H9 (cell line): ENCODE measurements around the gene SLC23A2. TPM values are rescaled to one million over a fixed set of nuclear protein-coding genes. Genes with fewer than 3 reads are reported as not detected.

Experiments used
- DNase-seq: peaks from one replicate; pipeline ENCODE4 v3.0.0-alpha.2; 2017
- H2AFZ ChIP-seq: one replicate; pipeline ENCODE4 v1.6.1; 2013; ENCODE audit warnings: mild to moderate bottlenecking, low read length, control low read depth, moderate library complexity
- H2AK5ac ChIP-seq: 2 replicates; pipeline ENCODE4 v1.6.1; 2013; ENCODE audit warnings: low read length, control low read depth, mixed read lengths; ENCODE audit not compliant: insufficient read length
- H2BK120ac ChIP-seq: one replicate; pipeline ENCODE4 v1.6.1; 2013; ENCODE audit warnings: low read depth, mild to moderate bottlenecking, low read length, control low read depth, inconsistent platforms; ENCODE audit not compliant: poor library complexity, severe bottlenecking
- H2BK12ac ChIP-seq: 2 replicates; pipeline ENCODE4 v1.6.1; 2013; ENCODE audit warnings: low read length, control low read depth, mixed read lengths, low read depth; ENCODE audit not compliant: insufficient read length
- H2BK15ac ChIP-seq: 2 replicates; pipeline ENCODE4 v1.6.1; 2013; ENCODE audit warnings: low read depth, low read length, control low read depth
- H2BK20ac ChIP-seq: one replicate; pipeline ENCODE4 v1.6.1; 2013; ENCODE audit warnings: low read depth, mild to moderate bottlenecking, low read length, control low read depth, inconsistent platforms; ENCODE audit not compliant: poor library complexity, severe bottlenecking
- H2BK5ac ChIP-seq: 2 replicates; pipeline ENCODE4 v1.6.1; 2013; ENCODE audit warnings: low read length, control low read depth, mixed read lengths; ENCODE audit not compliant: insufficient read length
- H3K14ac ChIP-seq: 2 replicates; pipeline ENCODE4 v1.6.1; 2013; ENCODE audit warnings: low read length, control low read depth; ENCODE audit not compliant: insufficient read depth
- H3K18ac ChIP-seq: 2 replicates; pipeline ENCODE4 v1.6.1; 2013; ENCODE audit warnings: low read depth, mild to moderate bottlenecking, mixed read lengths, low read length, control low read depth; ENCODE audit not compliant: insufficient read length
- H3K23ac ChIP-seq: 2 replicates; pipeline ENCODE4 v1.6.1; 2013; ENCODE audit warnings: low read length, control low read depth, mixed read lengths, low read depth; ENCODE audit not compliant: insufficient read length
- H3K23me2 ChIP-seq: 2 replicates; pipeline ENCODE4 v1.6.1; 2013; ENCODE audit warnings: low read depth, mild to moderate bottlenecking, mixed read lengths, low read length, control low read depth; ENCODE audit not compliant: insufficient read length, poor library complexity, severe bottlenecking
- H3K27ac ChIP-seq: 2 replicates; pipeline ENCODE4 v1.5.1; 2013; ENCODE audit warnings: low read length, control low read depth, mixed read lengths, low read depth; ENCODE audit not compliant: insufficient read length
- H3K27me3 ChIP-seq: 2 replicates; pipeline ENCODE4 v1.6.1; 2013; ENCODE audit warnings: low read length, control low read depth, inconsistent platforms; ENCODE audit not compliant: insufficient read depth
- H3K4ac ChIP-seq: 2 replicates; pipeline ENCODE4 v1.6.1; 2013; ENCODE audit warnings: low read depth, mild to moderate bottlenecking, control low read depth, inconsistent platforms, low read length, moderate library complexity
- H3K4me1 ChIP-seq: 2 replicates; pipeline ENCODE4 v1.6.1; 2013; ENCODE audit warnings: low read length, control low read depth, inconsistent platforms; ENCODE audit not compliant: insufficient read depth
- H3K4me2 ChIP-seq: 2 replicates; pipeline ENCODE4 v1.6.1; 2013; ENCODE audit warnings: low read length, control low read depth, mixed read lengths; ENCODE audit not compliant: insufficient read length, insufficient read depth
- H3K56ac ChIP-seq: 2 replicates; pipeline ENCODE4 v1.6.1; 2013; ENCODE audit warnings: low read depth, mild to moderate bottlenecking, mixed read lengths, low read length, control low read depth; ENCODE audit not compliant: insufficient read length
- H3K79me1 ChIP-seq: 2 replicates; pipeline ENCODE4 v1.6.1; 2013; ENCODE audit warnings: low read depth, mild to moderate bottlenecking, moderate library complexity, low read length, control low read depth, inconsistent platforms; ENCODE audit not compliant: insufficient read depth, poor library complexity, severe bottlenecking
- H3K79me2 ChIP-seq: 2 replicates; pipeline ENCODE4 v1.6.1; 2013; ENCODE audit warnings: low read length, control low read depth, inconsistent platforms; ENCODE audit not compliant: insufficient read depth
- H3K9ac ChIP-seq: 2 replicates; pipeline ENCODE4 v1.6.1; 2013; ENCODE audit warnings: low read length, control low read depth, mixed read lengths; ENCODE audit not compliant: insufficient read length; ENCODE audit errors: extremely low read depth
- H3K9me3 ChIP-seq: one replicate; pipeline ENCODE4 v1.6.1; 2013; ENCODE audit warnings: low read depth, low read length, inconsistent platforms; ENCODE audit not compliant: control insufficient read depth
- H3T11ph ChIP-seq: one replicate; pipeline ENCODE4 v1.6.1; 2013; ENCODE audit warnings: mild to moderate bottlenecking, low read length, control low read depth, inconsistent platforms
- H4K20me1 ChIP-seq: one replicate; pipeline ENCODE4 v1.6.1; 2013; ENCODE audit not compliant: control insufficient read depth, insufficient read length, insufficient read depth
- H4K5ac ChIP-seq: 2 replicates; pipeline ENCODE4 v1.6.1; 2013; ENCODE audit warnings: low read depth, mild to moderate bottlenecking, mixed read lengths, low read length, control low read depth; ENCODE audit not compliant: insufficient read length
- H4K8ac ChIP-seq: replicated peaks from 2 replicates; pipeline ENCODE4 v1.6.1; 2013; ENCODE audit warnings: low read length, control low read depth, mixed read lengths, low read depth; ENCODE audit not compliant: insufficient read length
- H4K91ac ChIP-seq: 2 replicates; pipeline ENCODE4 v1.6.1; 2013; ENCODE audit warnings: low read depth, mild to moderate bottlenecking, moderate library complexity, mixed read lengths, low read length, control low read depth; ENCODE audit not compliant: insufficient read length
- H3K27ac Mint-ChIP-seq, 3 experiments: 2 replicates in 2 of 3; 3 replicates in 1 of 3; pipeline ENCODE4 v1.8.0; 2020 to 2021; ENCODE audit warnings: mixed read lengths in 3 of 3, mild to moderate bottlenecking in 1 of 3, moderate library complexity in 1 of 3
- H3K27me3 Mint-ChIP-seq: 2 replicates; pipeline ENCODE4 v1.8.0; 2021; ENCODE audit warnings: low read depth, mild to moderate bottlenecking, moderate library complexity, mixed read lengths
- H3K36me3 Mint-ChIP-seq, 3 experiments: 2 replicates in 2 of 3; 3 replicates in 1 of 3; pipeline ENCODE4 v1.8.0; 2020 to 2021; ENCODE audit warnings: low read depth in 3 of 3, mixed read lengths in 3 of 3; ENCODE audit not compliant: insufficient read depth in 1 of 3
- H3K4me1 Mint-ChIP-seq, 2 experiments: 2 replicates each; pipeline ENCODE4 v1.8.0; 2020; ENCODE audit warnings: mixed read lengths in 2 of 2
- H3K4me3 Mint-ChIP-seq, 2 experiments: 2 replicates in 1 of 2; 3 replicates in 1 of 2; pipeline ENCODE4 v1.8.0; 2020 to 2021; ENCODE audit warnings: mild to moderate bottlenecking in 2 of 2, mixed read lengths in 2 of 2, moderate library complexity in 1 of 2
- H3K9me3 Mint-ChIP-seq, 2 experiments: 2 replicates in 1 of 2; 3 replicates in 1 of 2; pipeline ENCODE4 v1.8.0; 2020; ENCODE audit warnings: mild to moderate bottlenecking in 2 of 2, mixed read lengths in 2 of 2, moderate library complexity in 1 of 2
- CTCF ChIP-seq: fragments of 200-600 bp; sonication (generic); conservative IDR thresholded peaks from 3 replicates; pipeline ENCODE4 v1.8.0; 2021; ENCODE audit warnings: antibody characterized with exemption, mild to moderate bottlenecking
- WGBS: extraction: QIAGEN DNeasy Blood & Tissue Kit; methylation state at CpG from one replicate; pipeline ENCODE4 v1.1.7; 2013; ENCODE audit warnings: missing lambda C conversion rate, low lambda C conversion rate, mixed read lengths; ENCODE audit not compliant: insufficient read length; ENCODE audit errors: extremely low coverage; 5-methylcytosine and 5-hydroxymethylcytosine counted together
- total RNA-seq: library from RNA; stranded (reverse); gene quantifications from 2 replicates; pipeline ENCODE4 v1.2.1, GENCODE V29; 2021

Gene SLC23A2
- total RNA-seq, 1 experiment from 2014 or later: 16.5 TPM

GRCh38 chr20:4950437-4950836, 50.9 kb downstream of the SLC23A2 start:
- no peak for DNase-seq
- H2BK20ac ChIP-seq: no peak overlapping the region
- no peak overlapping the region for H3K18ac ChIP-seq
- no peak overlapping the region for H2BK15ac ChIP-seq
- H4K20me1 ChIP-seq: no peaks in the 10 kb centered on the region
- Mint-ChIP-seq H3K9me3 (no peaks in the 10 kb centered on the region), H3K27ac (no peak overlapping the region; a peak in 1 of 7 replicates), H3K4me3 (no peak overlapping the region), H3K4me1 (peaks cover 16 to 22% of the 10 kb centered on the region in 2 experiments), H3K27me3 (no peaks in the 10 kb centered on the region; the same call in 1 of the 2 replicates), H3K36me3 (no peaks in the 10 kb centered on the region; a peak in 2 of 7 replicates)
- no peaks in the 10 kb centered on the region; the same call in 1 of the 2 replicates for H3K4me1 ChIP-seq
- TF ChIP-seq CTCF: no peak
- H3K4me2 ChIP-seq: no peak overlapping the region
- no peak overlapping the region for H2BK5ac ChIP-seq
- no peak overlapping the region for H2AK5ac ChIP-seq
- H4K8ac ChIP-seq: no peak overlapping the region
- no peak overlapping the region for H2AFZ ChIP-seq
- no peak overlapping the region for H3K14ac ChIP-seq
- no CpG with 5 or more reads among the region's 3 CpGs for WGBS
- H3K56ac ChIP-seq: no peak overlapping the region
- no peak overlapping the region for H3T11ph ChIP-seq
- no peak overlapping the region for H2BK12ac ChIP-seq
- no peak overlapping the region for H4K91ac ChIP-seq
- H4K5ac ChIP-seq: no peak overlapping the region
- no peak overlapping the region for H3K23ac ChIP-seq
- no peak overlapping the region for H3K4ac ChIP-seq
- H3K27ac ChIP-seq: no peak overlapping the region
- H3K9me3 ChIP-seq: no peaks in the 10 kb centered on the region
- no peak overlapping the region for H2BK120ac ChIP-seq
- H3K27me3 ChIP-seq: no peaks in the 10 kb centered on the region
- no peak overlapping the region for H3K9ac ChIP-seq
- H3K23me2 ChIP-seq: no peaks in the 10 kb centered on the region
- no peaks in the 10 kb centered on the region for H3K79me1 ChIP-seq
- H3K79me2 ChIP-seq: no peaks in the 10 kb centered on the region
